Activated gamma-delta T cell treated with Interleukin-2 at 50 U/mL for 16 hours (primary cell): Measurements from ENCODE around the gene FBXO11.

Source experiments
- DNase-seq: peaks from one replicate; pipeline ENCODE4 v3.0.0-alpha.2; 2020

The FBXO11 gene

DNA sequence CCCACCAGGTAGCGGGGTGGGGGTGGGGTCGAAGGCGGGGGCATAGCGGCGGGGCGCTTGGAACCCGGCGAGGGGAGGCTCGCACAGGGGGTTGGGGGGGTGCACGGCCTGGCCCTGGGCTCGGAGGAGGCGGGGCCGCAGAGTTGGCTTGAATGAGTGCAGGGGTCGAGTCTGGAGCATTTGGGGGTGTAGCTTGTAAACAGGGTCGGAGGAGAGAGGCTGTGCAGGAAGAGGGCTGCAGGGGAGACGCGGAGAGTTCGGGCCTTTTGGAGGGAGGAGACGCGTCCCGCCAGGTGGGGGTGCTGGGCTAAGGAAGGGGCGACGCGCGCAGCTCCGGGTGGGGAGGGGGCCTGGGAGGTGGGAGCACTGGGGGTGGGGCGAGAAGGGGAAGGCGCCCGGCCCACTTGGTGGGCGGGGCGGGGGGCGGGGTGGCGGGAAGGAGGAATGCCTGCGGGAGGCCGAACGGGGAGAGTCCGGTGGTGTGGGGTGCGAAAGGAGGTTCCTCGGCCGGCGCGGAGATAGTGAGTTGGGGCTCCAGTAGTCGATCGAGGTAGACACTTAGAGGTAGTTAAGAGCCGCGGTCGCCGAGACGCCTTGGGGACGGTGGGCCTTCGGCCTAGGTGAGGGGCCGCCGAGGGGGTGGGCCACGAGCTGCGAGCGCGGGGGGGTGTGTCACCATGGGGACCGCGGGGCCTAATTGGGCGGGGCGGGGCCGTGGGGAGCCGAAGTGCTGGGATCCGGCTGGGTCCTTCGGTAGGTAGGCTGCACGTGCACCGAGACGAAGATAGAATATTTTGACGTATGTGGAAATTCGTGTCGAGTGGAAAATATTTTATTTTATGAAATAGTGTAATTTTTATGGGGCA, 122.6 kb downstream of the FBXO11 start:
- peak; percentile 58 for DNase-seq

DNA sequence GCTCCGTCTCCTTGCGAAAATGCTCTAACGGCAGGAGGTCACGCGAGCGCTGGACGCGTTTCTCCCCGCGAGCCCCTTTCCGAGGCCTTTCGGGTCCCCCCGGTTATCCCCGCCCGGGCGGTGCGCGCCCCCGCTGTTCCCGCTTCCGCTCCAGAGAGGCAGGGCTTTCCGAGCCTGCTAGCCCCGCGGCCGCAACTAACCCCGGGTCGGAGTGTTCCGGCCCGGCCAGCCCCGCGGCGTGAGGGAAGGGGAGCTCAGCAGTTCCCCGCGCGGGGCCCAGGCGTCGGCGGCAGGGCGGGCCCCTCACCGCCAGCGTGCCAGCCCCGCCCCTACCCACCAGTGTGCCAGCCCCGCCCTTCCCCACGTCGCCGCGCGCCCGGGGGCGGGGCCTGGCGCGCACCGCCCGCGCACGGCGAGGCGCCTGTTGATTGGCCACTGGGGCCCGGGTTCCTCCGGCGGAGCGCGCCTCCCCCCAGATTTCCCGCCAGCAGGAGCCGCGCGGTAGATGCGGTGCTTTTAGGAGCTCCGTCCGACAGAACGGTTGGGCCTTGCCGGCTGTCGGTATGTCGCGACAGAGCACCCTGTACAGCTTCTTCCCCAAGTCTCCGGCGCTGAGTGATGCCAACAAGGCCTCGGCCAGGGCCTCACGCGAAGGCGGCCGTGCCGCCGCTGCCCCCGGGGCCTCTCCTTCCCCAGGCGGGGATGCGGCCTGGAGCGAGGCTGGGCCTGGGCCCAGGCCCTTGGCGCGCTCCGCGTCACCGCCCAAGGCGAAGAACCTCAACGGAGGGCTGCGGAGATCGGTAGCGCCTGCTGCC, 123.4 kb downstream of the FBXO11 start, which contains the start of gene MSH6:
Gene MSH6, plus strand, starts transcription at position 475 of the 815 bp plus-strand sequence. Its CDS starts 89 bp downstream, at position 564.
- peak; percentile 82 for DNase-seq

DNA sequence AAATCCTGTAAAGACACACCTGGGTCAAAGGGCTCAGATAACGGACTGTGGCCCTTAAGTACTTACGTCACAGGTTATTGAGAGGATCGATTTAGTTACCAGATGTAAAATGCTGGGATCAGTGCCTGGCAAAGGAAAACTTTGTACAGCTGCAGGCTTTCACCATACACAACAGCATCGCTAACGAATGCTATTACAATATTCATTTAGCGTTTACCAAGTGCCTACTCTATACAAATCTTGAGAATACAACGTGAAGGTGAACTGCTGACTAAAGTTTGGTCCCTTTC, 124.0 kb downstream of the FBXO11 start:
- no peak for DNase-seq

DNA sequence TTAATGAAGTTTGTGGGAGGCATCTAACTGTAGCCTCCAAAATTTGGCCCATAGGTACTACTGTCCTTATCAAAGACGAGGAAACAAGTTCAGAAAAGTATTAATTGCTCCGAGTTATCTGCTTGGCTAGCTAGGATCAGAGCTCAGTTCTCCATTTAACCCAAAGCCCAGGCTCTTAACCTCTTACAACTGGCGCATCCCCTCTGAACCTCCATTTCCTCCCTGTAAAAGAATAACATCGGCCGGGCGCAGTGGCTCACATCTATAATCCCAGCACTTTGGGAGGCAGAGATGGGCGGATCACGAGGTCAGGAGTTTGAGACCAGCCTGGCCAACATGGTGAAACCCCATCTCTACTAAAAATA, 126.9 kb downstream of the FBXO11 start:
- no peak for DNase-seq

DNA sequence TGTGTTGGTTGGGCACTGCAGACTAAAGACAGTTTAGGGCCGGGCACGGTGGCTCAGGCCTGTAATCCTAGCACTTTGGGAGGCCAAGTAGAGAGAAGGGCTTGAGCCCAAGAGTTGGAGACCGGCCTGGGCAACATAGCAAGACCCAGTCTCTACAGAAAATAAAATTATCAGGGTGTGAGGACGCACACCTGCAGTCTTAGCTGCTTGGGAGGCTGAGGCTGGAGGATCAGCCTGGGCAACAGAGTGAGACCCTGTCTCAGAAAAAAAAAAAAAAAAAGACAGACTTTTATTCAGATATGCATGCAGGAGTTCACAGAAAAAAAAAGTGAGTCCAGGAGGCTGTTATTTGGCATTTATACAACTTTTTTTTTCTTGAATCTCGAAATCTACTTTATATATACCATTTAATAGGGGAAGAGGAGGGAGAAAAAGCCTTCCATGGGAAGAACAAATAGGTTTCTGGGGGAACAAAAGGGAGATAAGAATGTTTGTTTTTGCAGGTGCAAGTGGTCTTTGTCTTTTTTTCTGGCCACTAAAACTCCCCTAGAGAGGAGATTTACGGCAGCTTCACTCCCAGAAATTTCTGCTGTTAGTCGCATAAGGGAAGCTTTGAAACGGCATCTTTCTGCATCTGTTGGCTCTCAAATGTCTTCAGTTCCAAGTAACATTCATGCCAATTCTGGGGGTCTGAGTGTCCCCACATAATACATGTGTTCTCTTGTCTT, 127.4 kb downstream of the FBXO11 start:
- DNase-seq, result no peak

DNA sequence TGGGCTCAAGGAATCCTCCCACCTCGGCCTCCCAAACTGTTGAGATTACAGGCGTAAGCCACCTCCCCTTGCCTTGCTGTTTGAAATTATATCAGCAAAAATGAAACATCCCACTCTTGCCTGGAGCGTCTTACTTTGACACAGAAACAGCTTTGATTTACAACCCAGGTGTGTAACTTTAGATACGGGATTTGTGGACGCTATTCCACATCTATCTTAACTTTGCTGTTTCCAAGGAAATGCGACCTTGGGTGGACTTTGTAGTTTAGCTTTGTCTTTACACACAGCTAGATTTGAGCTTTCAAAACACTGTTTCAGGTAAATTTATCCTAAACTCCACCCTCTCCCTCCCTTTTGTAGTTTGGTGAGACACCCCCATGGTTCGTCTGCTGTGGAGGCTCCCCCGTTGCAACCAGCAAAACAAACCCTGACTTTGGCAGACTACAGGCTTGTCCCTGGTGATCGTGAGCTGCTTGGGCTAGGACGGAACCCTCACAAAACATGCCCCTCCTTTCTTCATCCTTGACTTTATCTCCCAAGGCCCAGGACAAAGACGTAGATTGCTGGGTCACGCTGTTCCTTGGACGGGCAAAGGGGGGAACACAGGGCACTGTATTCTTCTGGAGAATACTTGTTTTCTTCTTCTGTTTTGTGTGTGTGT, 128.9 kb downstream of the FBXO11 start:
- DNase-seq, result no peak

DNA sequence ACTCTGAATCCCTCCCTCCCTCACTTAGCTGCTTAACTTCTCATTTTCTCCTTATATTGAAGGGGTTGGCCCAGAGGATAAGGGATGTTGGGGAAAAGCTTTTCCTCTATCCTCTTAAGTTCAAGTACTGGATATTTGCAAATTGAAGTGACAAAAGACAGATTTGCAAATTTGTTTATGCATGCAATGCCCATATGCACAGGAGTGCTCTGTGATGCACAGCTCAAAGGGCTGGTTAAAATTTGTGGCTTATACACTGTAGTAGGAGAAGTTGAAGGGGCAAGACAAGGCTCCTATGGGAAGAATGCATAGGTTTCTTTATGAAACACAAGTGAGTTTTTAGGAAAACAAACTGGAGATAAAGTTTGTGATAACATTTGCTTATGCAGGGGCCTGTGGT, 131.7 kb downstream of the FBXO11 start:
- no peak for DNase-seq

DNA sequence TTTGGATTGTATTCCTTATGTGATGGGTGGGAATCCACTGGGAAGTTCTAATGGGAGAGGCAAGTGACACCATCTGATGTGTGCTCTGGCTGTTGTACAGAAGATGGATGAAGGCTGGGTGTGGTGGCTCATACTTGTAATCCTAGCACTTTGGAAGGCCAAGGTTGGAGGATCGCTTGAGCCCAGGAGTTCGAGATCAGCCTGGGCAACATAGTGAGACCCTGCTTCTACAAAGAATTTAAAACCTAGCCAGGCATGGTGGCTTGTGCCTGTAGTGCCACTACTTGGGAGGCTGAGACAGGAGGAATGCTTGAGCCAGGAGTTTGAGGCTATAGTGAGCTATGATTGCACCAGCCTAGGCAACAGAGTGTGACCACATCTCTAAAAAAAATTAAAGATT, 134.0 kb downstream of the FBXO11 start:
- DNase-seq, result no peak

DNA sequence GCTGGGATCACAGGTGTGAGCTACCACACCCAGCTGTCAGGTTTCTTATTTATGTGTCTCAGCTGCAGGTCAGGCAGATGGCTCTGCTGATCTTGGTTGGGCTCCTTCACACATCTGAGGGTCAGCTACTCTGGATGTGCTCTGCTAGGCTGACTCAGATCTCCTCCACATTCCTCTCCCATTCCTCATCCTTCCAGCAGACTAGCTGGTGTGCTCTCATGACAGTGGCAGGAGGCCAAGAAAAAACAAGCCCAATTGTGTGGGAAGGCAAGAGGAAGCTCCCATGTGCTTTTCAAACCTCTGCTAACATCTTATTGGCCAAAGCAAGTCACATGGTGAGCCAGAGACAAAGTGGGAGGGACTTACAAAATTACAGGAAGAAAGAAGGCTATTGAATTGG, 135.1 kb downstream of the FBXO11 start:
- DNase-seq, result no peak

DNA sequence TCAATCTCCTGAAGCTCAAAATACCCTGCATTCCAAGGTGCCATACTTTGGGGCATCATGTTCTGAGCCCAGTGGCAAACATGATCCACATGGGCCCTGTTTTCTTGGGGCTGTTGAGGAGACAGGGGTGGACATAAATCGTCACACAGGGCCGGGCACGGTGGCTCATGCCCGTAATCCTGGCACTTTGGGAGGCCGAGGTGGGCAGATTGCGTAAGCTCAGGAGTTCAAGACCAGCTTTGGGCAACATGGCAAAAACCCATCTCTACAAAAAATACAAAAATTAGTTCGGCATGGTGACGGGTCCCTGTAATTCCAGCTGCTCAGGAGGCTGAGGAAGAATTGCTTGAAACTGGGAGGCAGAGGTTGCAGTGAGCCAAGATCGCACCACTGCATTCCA, 137.0 kb downstream of the FBXO11 start:
- no peak for DNase-seq

DNA sequence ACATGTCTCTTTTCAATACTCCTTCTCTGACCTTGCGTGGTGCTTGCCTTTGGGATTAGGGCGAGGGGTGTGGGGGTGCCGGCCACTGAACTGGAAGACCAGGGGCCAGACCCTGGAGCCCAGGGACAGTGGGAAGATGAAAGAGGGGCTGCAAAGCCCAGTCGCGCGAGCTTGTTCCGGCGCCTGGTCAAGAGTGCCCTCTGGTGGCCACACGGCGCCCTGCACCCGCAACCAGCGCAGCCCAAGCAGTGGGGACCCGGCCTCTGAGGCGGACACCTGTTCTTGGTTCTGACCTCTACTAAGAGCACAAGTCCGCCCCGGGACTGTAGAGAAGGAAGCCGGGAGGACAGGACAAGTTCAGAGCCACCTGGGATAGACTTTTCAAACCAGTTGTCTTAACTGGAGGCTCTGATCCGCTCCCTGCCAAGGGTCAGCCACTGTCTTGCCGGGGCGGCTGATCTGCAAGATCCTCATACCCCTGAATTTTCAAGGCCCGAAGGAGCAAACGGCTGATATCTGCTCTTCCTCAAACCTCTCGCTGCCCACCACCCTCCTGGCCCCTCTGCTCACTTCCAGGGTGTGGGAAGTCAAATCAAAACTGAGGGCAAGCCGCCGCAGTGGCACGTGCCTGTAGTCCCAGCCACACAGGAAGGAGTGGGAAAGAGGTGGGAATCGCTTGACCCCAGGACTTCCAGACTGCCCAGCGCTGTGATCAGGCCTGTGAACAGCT, 138.3 kb downstream of the FBXO11 start:
- peak; percentile 68 for DNase-seq

DNA sequence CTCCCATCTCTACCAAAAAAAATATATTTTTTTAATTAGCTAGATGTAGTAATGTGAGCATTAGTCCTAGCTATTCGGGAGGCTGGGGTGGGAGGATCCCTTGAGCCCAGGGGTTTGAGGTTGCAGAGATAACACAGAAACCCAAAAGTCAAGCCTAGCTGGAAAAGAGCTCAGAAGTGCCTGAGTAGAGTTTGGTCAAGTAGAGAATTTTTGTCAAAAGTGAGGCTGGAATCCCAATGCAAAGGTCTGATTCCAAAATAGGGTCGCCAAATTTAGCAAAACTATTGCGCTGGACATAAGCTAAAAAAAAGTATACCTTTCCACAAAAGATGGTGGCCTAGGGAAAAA, 138.8 kb downstream of the FBXO11 start:
- no peak for DNase-seq

DNA sequence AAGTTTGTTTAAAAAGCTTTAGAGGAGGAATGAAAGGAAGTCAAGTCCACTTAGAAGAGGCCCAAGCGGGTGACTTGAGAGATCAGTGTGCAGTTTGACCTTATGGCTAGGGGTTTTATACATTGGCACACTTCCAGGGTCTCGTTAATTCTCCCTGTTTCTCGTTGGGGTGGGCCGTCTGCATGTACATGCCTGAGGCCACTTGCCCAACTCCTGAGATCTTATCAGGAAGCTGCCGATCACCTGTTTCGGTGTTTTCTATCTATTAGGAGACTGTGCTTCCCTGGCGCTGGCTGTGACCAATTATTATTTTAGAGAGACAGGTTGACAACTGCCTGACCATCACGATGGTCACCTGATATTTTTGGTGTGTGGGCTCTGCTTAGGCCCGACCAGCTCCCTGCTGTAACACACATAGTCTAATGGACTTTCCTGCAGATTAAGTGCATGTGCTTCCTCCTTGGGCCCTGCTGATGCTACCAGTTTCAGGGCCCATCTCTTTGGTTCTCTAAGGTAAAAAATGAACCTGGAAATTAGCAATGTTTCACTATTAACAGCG, 154.4 kb downstream of the FBXO11 start:
- no peak for DNase-seq

DNA sequence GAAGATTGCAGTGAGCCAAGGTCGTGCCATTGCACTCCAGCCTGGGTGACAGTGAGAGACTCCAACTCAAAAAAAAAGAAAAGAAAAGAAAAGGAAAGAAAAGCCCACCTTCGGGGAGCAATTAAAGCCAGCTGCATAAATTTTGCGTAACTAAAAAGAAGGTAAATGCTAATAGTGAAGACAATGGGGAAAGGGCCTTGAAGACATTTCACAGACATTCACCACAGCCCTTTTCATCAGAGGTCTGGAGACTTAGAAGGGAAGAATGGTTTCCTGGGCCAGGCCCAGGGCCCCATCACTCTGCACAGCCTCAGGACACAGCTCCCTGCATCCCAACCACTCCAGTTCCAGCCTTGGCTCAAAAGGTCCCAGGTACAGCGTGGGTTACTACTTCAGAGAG, 158.4 kb downstream of the FBXO11 start:
- DNase-seq, result no peak

DNA sequence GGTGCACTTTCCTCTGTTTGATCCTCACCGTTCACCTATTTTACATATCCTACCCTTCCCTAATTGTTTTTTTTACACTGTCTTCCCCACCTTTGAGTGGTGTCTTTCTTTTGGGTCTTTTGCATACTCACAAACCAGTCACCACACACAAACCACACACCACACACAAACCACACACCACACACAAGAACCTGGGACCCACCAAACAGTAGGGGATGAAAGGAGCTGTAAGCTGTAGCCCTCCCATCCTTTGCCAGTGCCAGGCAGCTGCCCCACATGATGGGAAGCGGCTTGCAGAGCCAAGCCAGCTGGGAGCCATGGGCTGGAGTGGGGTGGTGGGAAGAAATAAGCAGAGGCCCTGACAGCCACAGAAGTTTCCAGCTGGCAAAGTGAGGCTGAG, 162.2 kb downstream of the FBXO11 start:
- DNase-seq, result no peak

DNA sequence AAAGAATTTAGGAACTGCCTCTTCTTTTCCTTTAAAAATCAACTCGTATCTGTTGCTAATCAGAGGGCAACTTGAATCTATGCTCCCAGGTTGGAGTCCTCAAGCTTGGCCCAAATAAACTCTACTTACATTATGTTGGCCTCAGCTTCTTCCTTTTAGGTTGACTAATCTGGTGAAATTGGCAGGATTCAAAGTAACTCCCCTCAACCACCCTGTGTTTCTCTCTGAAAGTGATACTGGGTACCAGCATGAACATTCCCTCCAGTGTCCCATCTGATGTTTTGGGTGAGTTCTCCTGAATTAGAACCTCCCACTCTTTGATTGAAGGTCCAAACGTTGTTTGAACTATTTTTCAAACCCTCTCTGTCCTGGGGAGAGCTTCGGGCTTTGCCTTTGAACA, 164.7 kb downstream of the FBXO11 start:
- no peak for DNase-seq

DNA sequence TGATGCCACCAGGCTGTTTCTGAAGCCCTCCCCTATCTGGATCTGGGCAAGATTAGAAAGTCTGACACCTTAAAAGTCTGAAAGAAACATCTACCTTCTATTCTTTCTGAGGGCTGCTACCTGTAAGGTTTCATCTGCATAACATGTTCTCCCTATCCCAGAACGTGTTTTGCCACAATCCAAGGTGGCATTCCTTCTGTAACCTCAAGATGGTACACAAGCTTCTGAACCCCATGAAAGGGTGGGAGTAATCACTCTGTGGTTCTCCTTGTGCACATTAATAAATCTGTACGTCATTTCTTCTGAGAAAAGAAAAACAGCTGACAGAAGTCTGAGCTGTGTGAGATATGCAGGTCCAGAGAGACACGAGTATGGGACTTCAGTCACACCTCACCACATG, 165.2 kb downstream of the FBXO11 start:
- no peak for DNase-seq
